Thoracic aorta endothelial cell (primary cell): ENCODE measurements around the gene CLRN1. TPM values are rescaled to one million over a fixed set of nuclear protein-coding genes. Genes with fewer than 3 reads are reported as not detected.

Experiments
- total RNA-seq: library from RNA; depleted of rRNA; stranded (reverse); fragments of >200 nt; gene quantifications from 2 replicates; pipeline ENCODE4 v1.2.3, GENCODE V29; 2012

CLRN1 gene
- not detected in 2 replicates for total RNA-seq

GRCh38 chr3:150972366-150973071 lies at the start of gene CLRN1:
Gene CLRN1, minus strand, starts transcription at chr3:150972727. Its CDS starts 19 bp downstream, at chr3:150972708.

GRCh38 chr3:150905339-150905738 lies 67.2 kb downstream of the CLRN1 start, which contains the start of gene MINDY4B:
Gene MINDY4B, minus strand, starts transcription at chr3:150905439. Its CDS starts 0 bp downstream, at chr3:150905439.

Other genes starting within 250 kb of the CLRN1 start
- gene SIAH2, start 209.6 kb downstream of the CLRN1 start, total RNA-seq, result 18.7 and 20.5 TPM in 2 replicates
- not detected in 2 replicates for gene MINDY4B, start 67.3 kb downstream of the CLRN1 start, total RNA-seq
- gene MED12L, start 112.9 kb upstream of the CLRN1 start, total RNA-seq, result 0.57 and 0.66 TPM in 2 replicates
- gene GPR171, start 230.5 kb upstream of the CLRN1 start, total RNA-seq, result not detected in 2 replicates